GM10266 (cell line): Measurements from ENCODE around the gene SDK2.
A peak's percentile ranks its signal among the peaks of the same experiment; 100 is the strongest.

ENCODE experiments used
- DNase-seq: peaks from one replicate; pipeline ENCODE4 v3.0.0; 2012; ENCODE audit errors: extremely low spot score
- CTCF ChIP-seq: IDR thresholded peaks from 2 replicates; pipeline ENCODE4 v1.5.1; 2012; ENCODE audit warnings: mild to moderate bottlenecking, low read depth; ENCODE audit not compliant: control insufficient read depth, insufficient read depth; ENCODE audit errors: missing control alignments

The SDK2 gene

GRCh38 chr17:73644145-73645049 lies at the start of gene SDK2:
SDK2 (minus strand) TSS chr17:73644445; CDS start chr17:73644088, 357 bp downstream.
- peak; percentile 47 for DNase-seq
- TF ChIP-seq CTCF = no peak

- no peak for TF ChIP-seq CTCF
- no peak for DNase-seq
These were observed 48.8 kb upstream of the SDK2 start for GRCh38 chr17:73693071-73693470.

GRCh38 chr17:73691321-73691766 lies 47.1 kb upstream of the SDK2 start:
- DNase-seq = no peak
- no peak for TF ChIP-seq CTCF

GRCh38 chr17:73690676-73691075 lies 46.4 kb upstream of the SDK2 start:
- no peak for DNase-seq
- no peak for TF ChIP-seq CTCF

- no peak for TF ChIP-seq CTCF
- DNase-seq = no peak
These were observed 45.5 kb upstream of the SDK2 start for GRCh38 chr17:73689596-73690275.

- no peak for DNase-seq
- TF ChIP-seq CTCF = no peak
These were observed 42.7 kb upstream of the SDK2 start for GRCh38 chr17:73686961-73687360.

- no peak for DNase-seq
These were observed 41.9 kb upstream of the SDK2 start for GRCh38 chr17:73686126-73686525.

More at GRCh38 chr17:73686126-73686525, 41.9 kb upstream of the SDK2 start:
- TF ChIP-seq CTCF = no peak
